HEK293 (cell line): ENCODE results near the gene SPAG5.

ENCODE experiments used
- CTCF ChIA-PET: fragments of 350-600 bp; formaldehyde crosslinking; extraction: SDS; loops from one replicate; lab custom pipeline; 2021; ENCODE audit warnings: antibody characterized with exemption; lab: Yijun Ruan, JAX
- POLR2A ChIA-PET: fragments of 300-600 bp; formaldehyde crosslinking; extraction: SDS; loops from one replicate; lab custom pipeline; 2020; ENCODE audit warnings: antibody characterized with exemption, inconsistent platforms; lab: Yijun Ruan, JAX
- H3K27ac ChIP-seq: fragments of 200-500 bp; sonication (Bioruptor generic); 2 replicates; pipeline ENCODE4 v1.5.1; 2014; ENCODE audit warnings: low read depth, low read length, control low read depth, inconsistent platforms; ENCODE audit errors: extremely low read depth
- H3K36me3 ChIP-seq, 2 experiments: fragments of 200-500 bp in 1 of 2; sonication (Bioruptor generic) in 1 of 2; 1 replicate in 1 of 2; 2 replicates in 1 of 2; pipeline ENCODE4 v1.5.1; 2014 to 2017; ENCODE audit warnings: inconsistent platforms in 2 of 2, low read length in 2 of 2; ENCODE audit not compliant: control insufficient read depth in 2 of 2, insufficient read depth in 1 of 2
- H3K4me1 ChIP-seq: fragments of 200-500 bp; sonication (Bioruptor generic); 2 replicates; pipeline ENCODE4 v1.5.1; 2014; ENCODE audit warnings: mild to moderate bottlenecking, low read length, inconsistent platforms; ENCODE audit not compliant: control insufficient read depth, insufficient read depth
- H3K4me3 ChIP-seq: 2 replicates; pipeline ENCODE4 v1.5.1; 2011; ENCODE audit warnings: low read depth, mild to moderate bottlenecking, control low read depth, low read length, moderate library complexity
- H3K9me3 ChIP-seq: fragments of 200-500 bp; sonication (Bioruptor generic); 2 replicates; pipeline ENCODE4 v1.5.1; 2014; ENCODE audit warnings: low read depth, low read length, inconsistent platforms; ENCODE audit not compliant: control insufficient read depth, insufficient read depth
- KLF16 ChIP-seq: fragments of 450-650 bp; formaldehyde crosslinking; IDR thresholded peaks from 2 replicates; pipeline ENCODE4 v1.5.1; 2017; ENCODE audit warnings: missing biosample characterization, missing genetic modification characterization
- WT1 ChIP-seq: fragments of 450-650 bp; formaldehyde crosslinking; IDR thresholded peaks from 2 replicates; pipeline ENCODE4 v1.5.1; 2016; ENCODE audit warnings: missing biosample characterization, missing genetic modification characterization
- ZFP37 ChIP-seq: fragments of 450-650 bp; formaldehyde crosslinking; IDR thresholded peaks from 2 replicates; pipeline ENCODE4 v1.5.1; 2016; ENCODE audit warnings: missing biosample characterization, missing genetic modification characterization
- ZNF121 ChIP-seq: fragments of 450-650 bp; formaldehyde crosslinking; IDR thresholded peaks from 2 replicates; pipeline ENCODE4 v1.5.1; 2016; ENCODE audit warnings: missing biosample characterization, missing genetic modification characterization
- ZNF23 ChIP-seq: fragments of 450-650 bp; formaldehyde crosslinking; IDR thresholded peaks from 2 replicates; pipeline ENCODE4 v1.5.1; 2016; ENCODE audit warnings: missing biosample characterization, missing genetic modification characterization, borderline replicate concordance
- ZNF292 ChIP-seq: fragments of 450-650 bp; formaldehyde crosslinking; IDR thresholded peaks from 2 replicates; pipeline ENCODE4 v1.5.1; 2016; ENCODE audit warnings: low read depth, missing biosample characterization, missing genetic modification characterization, borderline replicate concordance
- ZNF514 ChIP-seq: fragments of 450-650 bp; formaldehyde crosslinking; IDR thresholded peaks from 2 replicates; pipeline ENCODE4 v1.5.1; 2016; ENCODE audit warnings: missing biosample characterization, missing genetic modification characterization
- ZSCAN30 ChIP-seq: fragments of 450-650 bp; IDR thresholded peaks from 2 replicates; pipeline ENCODE4 v1.5.1; 2018; ENCODE audit warnings: missing biosample characterization, mild to moderate bottlenecking, missing genetic modification characterization, moderate library complexity
- TF ChIP-seq, protein P1 (sequence below): fragments of 450-650 bp; formaldehyde crosslinking; IDR thresholded peaks from 2 replicates; pipeline ENCODE4 v1.5.1; 2016; ENCODE audit warnings: missing biosample characterization, missing genetic modification characterization
- TF ChIP-seq, protein P2 (sequence below): fragments of 450-650 bp; formaldehyde crosslinking; IDR thresholded peaks from 2 replicates; pipeline ENCODE4; 2016; ENCODE audit warnings: missing biosample characterization, missing genetic modification characterization
- TF ChIP-seq, protein P3 (sequence below): fragments of 450-650 bp; formaldehyde crosslinking; IDR thresholded peaks from 2 replicates; pipeline ENCODE4 v1.5.1; 2016; ENCODE audit warnings: missing biosample characterization, missing genetic modification characterization, borderline replicate concordance
- TF ChIP-seq, protein P4 (sequence below): sonication (generic); formaldehyde crosslinking; IDR thresholded peaks from 2 replicates; pipeline ENCODE4 v1.8.1; 2022; ENCODE audit warnings: mild to moderate bottlenecking, moderate library complexity, missing genetic modification reagents

Gene SPAG5

DNA sequence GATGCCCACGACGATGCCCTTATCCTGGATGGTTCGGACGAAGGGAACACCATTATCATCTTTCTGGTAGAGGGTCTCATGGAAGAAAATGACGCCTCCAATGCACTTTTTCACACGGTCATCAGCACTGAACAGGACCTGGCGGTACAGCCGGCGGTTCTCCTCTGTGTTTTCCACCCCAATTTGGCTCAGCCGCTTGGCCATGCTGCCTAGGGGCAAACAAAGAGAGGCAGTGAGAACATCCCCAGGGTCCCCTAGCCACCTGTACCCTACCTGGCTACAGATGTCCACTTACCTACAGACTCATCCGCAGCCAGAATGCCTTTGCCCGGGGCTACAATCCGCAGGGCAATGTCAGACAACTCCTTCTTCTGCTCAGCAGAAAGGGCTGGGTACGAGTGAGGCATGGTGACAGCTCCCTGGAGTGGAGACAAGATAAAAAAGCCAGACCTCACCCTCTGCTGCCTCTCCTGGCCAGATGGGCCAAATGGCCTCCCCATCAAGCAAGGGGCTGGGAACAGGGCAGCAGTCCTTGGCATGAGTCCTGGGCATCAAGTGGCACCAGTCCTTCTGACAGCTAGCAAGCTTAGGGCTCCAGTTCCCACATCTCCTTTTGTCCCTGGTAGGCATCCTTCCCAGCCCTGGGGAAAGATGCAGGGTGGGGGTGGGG lies 23.6 kb downstream of the SPAG5 start (continued):
- TF ChIP-seq ZNF121, result no peak

DNA sequence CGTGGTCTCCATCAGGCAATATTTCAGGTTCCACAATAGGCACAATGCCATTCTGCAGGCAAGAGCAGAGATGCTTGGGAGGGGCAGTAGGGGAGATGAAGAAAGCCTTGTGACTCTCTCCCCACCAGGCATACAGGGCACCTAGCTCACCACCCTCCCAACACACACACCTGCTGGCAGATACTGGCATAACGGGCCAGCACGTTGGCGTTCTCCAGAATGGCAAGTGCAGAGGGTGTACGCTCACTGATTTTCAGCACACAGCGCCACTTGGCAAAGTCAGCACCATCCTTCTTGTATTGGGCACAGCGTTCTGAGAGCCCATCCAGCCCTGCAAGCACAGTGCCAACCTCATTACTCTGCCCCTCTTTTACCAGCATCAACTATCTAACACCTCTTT lies 24.3 kb downstream of the SPAG5 start:
- CTCF ChIA-PET, result interaction anchor here (1.8 kb wide), 1 partner anchor 26 kb away, joined by 11 read pairs; no protein-coding TSS in a partner anchor
- no peak overlapping the region for H3K4me3 ChIP-seq
- no peak overlapping the region for H3K27ac ChIP-seq
- POLR2A ChIA-PET, result interaction anchor here (1.1 kb wide), 1 partner anchor 10 kb away, joined by 3 read pairs; no protein-coding TSS in a partner anchor
- H3K9me3 ChIP-seq, result no peaks in the 10 kb centered on the region
- peaks cover 9% of the 10 kb centered on the region for H3K4me1 ChIP-seq
- TF ChIP-seq, protein P1, sequence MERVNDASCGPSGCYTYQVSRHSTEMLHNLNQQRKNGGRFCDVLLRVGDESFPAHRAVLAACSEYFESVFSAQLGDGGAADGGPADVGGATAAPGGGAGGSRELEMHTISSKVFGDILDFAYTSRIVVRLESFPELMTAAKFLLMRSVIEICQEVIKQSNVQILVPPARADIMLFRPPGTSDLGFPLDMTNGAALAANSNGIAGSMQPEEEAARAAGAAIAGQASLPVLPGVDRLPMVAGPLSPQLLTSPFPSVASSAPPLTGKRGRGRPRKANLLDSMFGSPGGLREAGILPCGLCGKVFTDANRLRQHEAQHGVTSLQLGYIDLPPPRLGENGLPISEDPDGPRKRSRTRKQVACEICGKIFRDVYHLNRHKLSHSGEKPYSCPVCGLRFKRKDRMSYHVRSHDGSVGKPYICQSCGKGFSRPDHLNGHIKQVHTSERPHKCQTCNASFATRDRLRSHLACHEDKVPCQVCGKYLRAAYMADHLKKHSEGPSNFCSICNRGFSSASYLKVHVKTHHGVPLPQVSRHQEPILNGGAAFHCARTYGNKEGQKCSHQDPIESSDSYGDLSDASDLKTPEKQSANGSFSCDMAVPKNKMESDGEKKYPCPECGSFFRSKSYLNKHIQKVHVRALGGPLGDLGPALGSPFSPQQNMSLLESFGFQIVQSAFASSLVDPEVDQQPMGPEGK (tag by site-specific recombination), result no peak
- TF ChIP-seq, protein P2, sequence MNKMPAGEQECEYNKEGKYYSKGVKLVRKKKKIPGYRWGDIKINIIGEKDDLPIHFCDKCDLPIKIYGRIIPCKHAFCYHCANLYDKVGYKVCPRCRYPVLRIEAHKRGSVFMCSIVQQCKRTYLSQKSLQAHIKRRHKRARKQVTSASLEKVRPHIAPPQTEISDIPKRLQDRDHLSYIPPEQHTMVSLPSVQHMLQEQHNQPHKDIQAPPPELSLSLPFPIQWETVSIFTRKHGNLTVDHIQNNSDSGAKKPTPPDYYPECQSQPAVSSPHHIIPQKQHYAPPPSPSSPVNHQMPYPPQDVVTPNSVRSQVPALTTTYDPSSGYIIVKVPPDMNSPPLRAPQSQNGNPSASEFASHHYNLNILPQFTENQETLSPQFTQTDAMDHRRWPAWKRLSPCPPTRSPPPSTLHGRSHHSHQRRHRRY (tag by site-specific recombination), result no peak
- no peak for TF ChIP-seq ZFP37
- TF ChIP-seq KLF16, result no peak
- no peak for TF ChIP-seq ZNF292
- TF ChIP-seq ZSCAN30 (tag by site-specific recombination), result no peak
- no peak for TF ChIP-seq ZNF514 (tag by site-specific recombination)
- TF ChIP-seq, protein P3, sequence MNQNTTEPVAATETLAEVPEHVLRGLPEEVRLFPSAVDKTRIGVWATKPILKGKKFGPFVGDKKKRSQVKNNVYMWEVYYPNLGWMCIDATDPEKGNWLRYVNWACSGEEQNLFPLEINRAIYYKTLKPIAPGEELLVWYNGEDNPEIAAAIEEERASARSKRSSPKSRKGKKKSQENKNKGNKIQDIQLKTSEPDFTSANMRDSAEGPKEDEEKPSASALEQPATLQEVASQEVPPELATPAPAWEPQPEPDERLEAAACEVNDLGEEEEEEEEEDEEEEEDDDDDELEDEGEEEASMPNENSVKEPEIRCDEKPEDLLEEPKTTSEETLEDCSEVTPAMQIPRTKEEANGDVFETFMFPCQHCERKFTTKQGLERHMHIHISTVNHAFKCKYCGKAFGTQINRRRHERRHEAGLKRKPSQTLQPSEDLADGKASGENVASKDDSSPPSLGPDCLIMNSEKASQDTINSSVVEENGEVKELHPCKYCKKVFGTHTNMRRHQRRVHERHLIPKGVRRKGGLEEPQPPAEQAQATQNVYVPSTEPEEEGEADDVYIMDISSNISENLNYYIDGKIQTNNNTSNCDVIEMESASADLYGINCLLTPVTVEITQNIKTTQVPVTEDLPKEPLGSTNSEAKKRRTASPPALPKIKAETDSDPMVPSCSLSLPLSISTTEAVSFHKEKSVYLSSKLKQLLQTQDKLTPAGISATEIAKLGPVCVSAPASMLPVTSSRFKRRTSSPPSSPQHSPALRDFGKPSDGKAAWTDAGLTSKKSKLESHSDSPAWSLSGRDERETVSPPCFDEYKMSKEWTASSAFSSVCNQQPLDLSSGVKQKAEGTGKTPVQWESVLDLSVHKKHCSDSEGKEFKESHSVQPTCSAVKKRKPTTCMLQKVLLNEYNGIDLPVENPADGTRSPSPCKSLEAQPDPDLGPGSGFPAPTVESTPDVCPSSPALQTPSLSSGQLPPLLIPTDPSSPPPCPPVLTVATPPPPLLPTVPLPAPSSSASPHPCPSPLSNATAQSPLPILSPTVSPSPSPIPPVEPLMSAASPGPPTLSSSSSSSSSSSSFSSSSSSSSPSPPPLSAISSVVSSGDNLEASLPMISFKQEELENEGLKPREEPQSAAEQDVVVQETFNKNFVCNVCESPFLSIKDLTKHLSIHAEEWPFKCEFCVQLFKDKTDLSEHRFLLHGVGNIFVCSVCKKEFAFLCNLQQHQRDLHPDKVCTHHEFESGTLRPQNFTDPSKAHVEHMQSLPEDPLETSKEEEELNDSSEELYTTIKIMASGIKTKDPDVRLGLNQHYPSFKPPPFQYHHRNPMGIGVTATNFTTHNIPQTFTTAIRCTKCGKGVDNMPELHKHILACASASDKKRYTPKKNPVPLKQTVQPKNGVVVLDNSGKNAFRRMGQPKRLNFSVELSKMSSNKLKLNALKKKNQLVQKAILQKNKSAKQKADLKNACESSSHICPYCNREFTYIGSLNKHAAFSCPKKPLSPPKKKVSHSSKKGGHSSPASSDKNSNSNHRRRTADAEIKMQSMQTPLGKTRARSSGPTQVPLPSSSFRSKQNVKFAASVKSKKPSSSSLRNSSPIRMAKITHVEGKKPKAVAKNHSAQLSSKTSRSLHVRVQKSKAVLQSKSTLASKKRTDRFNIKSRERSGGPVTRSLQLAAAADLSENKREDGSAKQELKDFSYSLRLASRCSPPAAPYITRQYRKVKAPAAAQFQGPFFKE (tag by site-specific recombination), result no peak
- TF ChIP-seq, protein P4, sequence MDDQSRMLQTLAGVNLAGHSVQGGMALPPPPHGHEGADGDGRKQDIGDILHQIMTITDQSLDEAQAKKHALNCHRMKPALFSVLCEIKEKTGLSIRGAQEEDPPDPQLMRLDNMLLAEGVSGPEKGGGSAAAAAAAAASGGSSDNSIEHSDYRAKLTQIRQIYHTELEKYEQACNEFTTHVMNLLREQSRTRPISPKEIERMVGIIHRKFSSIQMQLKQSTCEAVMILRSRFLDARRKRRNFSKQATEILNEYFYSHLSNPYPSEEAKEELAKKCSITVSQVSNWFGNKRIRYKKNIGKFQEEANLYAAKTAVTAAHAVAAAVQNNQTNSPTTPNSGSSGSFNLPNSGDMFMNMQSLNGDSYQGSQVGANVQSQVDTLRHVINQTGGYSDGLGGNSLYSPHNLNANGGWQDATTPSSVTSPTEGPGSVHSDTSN (CRISPR knock-in tag), result no peak
- peaks cover 24 to 43% of the 10 kb centered on the region in 2 experiments for H3K36me3 ChIP-seq

DNA sequence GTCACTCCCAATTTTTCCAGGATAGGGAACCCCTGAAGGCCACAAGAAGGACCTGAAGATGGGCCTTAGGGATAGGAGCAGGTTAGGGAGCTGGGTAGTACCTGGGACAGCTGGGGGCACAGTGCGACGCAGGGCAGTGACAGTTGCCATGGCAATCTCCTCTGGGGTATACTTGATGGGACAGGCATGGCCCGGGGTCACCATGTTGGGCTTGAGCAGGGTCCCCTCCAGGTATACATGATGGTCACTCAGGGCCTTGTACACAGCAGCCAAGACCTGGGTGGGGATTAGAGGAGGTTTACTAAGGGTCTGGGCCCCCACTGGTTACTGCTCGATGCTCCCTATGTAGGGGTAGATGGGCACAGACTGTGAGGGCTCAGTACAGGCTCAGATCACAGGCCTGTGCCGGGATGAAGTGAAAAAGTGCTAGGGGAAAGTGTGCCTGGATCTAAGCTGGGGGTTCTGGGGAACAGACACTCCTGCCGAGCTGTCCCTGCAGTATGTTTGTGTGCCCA lies 24.8 kb downstream of the SPAG5 start:
- Histone ChIP-seq H3K4me3 (no peak overlapping the region), H3K36me3 (peaks cover 27 to 40% of the 10 kb centered on the region in 2 experiments), H3K4me1 (peaks cover 11% of the 10 kb centered on the region), H3K9me3 (no peaks in the 10 kb centered on the region), H3K27ac (no peak overlapping the region)
- ChIA-PET CTCF (interaction anchor here (1.8 kb wide), 1 partner anchor 25 kb away, joined by 11 read pairs; no protein-coding TSS in a partner anchor), POLR2A (no interaction called here)
- TF ChIP-seq WT1 (tag by site-specific recombination), result no peak
- no peak for TF ChIP-seq ZNF23
